ENCODE data around the gene EWSR1. TPM values are rescaled to one million over a fixed set of nuclear protein-coding genes. Genes with fewer than 3 reads are reported as not detected.
"Not testable (repeated sequence)": the region's sequence is repeated elsewhere in the genome, so short reads cannot be mapped to it uniquely, and the experiment has no call there.

The EWSR1 gene
- total RNA-seq: 284 TPM

GRCh38 chr22:29267858-29268510 lies at the start of gene EWSR1, which contains the start of gene RHBDD3:
EWSR1 (plus strand) TSS chr22:29268268; CDS start chr22:29268337, 69 bp downstream.
RHBDD3 (minus strand) TSS chr22:29267981; CDS start chr22:29265626, 2,355 bp downstream.
- DNase-seq (ENCODE audit: low spot score): peak; percentile 95

- DNase-seq (ENCODE audit: low spot score): no peak
These were observed 49.2 kb upstream of the EWSR1 start for GRCh38 chr22:29218758-29219408.

- not testable (repeated sequence) for DNase-seq (ENCODE audit: low spot score)
These were observed 48.7 kb upstream of the EWSR1 start for GRCh38 chr22:29219409-29219782.

GRCh38 chr22:29219881-29220670 lies 48.0 kb upstream of the EWSR1 start:
- DNase-seq (ENCODE audit: low spot score): no peak

GRCh38 chr22:29224121-29224858 lies 43.8 kb upstream of the EWSR1 start:
- DNase-seq (ENCODE audit: low spot score): peak; percentile 62

- DNase-seq (ENCODE audit: low spot score): no peak
These were observed 43.1 kb upstream of the EWSR1 start for GRCh38 chr22:29224859-29225410.

GRCh38 chr22:29225422-29226090 lies 42.5 kb upstream of the EWSR1 start:
- DNase-seq (ENCODE audit: low spot score): peak; percentile 65

- DNase-seq (ENCODE audit: low spot score): no peak
These were observed 41.6 kb upstream of the EWSR1 start for GRCh38 chr22:29226351-29226981.

- DNase-seq (ENCODE audit: low spot score): no peak
These were observed 36.8 kb upstream of the EWSR1 start for GRCh38 chr22:29230972-29231875.

- no peak for DNase-seq (ENCODE audit: low spot score)
These were observed 35.8 kb upstream of the EWSR1 start for GRCh38 chr22:29231971-29232959.

- DNase-seq (ENCODE audit: low spot score): no peak
These were observed 34.7 kb upstream of the EWSR1 start for GRCh38 chr22:29233277-29233877.

GRCh38 chr22:29240481-29240880 lies 27.6 kb upstream of the EWSR1 start:
- DNase-seq (ENCODE audit: low spot score): not testable (repeated sequence)

- DNase-seq (ENCODE audit: low spot score): no peak
These were observed 24.1 kb upstream of the EWSR1 start for GRCh38 chr22:29243874-29244446.

- DNase-seq (ENCODE audit: low spot score): no peak
These were observed 23.1 kb upstream of the EWSR1 start for GRCh38 chr22:29244785-29245625.

- peak; percentile 78 for DNase-seq (ENCODE audit: low spot score)
These were observed 22.3 kb upstream of the EWSR1 start for GRCh38 chr22:29245626-29246385.

- not testable (repeated sequence) for DNase-seq (ENCODE audit: low spot score)
These were observed 20.2 kb upstream of the EWSR1 start for GRCh38 chr22:29247891-29248290.
